HCT116 (cell line): ENCODE results near the gene TMF1. TPM values are rescaled to one million over a fixed set of nuclear protein-coding genes. Genes with fewer than 3 reads are reported as not detected.

Source experiments
- ATAC-seq: fragments of 200-7000 bp; cut with Tn5 transposase; 2 replicates; pipeline ENCODE4 v1.9.1; 2020; ENCODE audit warnings: mild to moderate bottlenecking, moderate library complexity
- BruUV-seq: library from RNA; stranded (reverse); fragments of 400-500 nt; replicated peaks from 2 replicates; lab custom pipeline; 2021; lab: Mats Ljungman, UMichigan
- CTCF ChIA-PET: fragments of 300-600 bp; sonication (Branson Sonifier 250); formaldehyde crosslinking; loops from one replicate; lab custom pipeline; 2021; ENCODE audit warnings: antibody characterized with exemption; lab: Charles Lee
- POLR2A ChIA-PET: fragments of 300-600, 350-600 bp; sonication (Branson Sonifier 250); formaldehyde crosslinking; loops from one replicate; lab custom pipeline; 2021; ENCODE audit warnings: antibody characterized with exemption; lab: Charles Lee
- RAD21 ChIA-PET, 2 experiments: fragments of 300-600 bp; sonication (Branson Sonifier 250); formaldehyde crosslinking; loops; one replicate each; lab custom pipeline; 2023; ENCODE audit warnings: low total read pairs in 2 of 2; ENCODE audit not compliant: uncharacterized antibody in 2 of 2, unreplicated experiment in 2 of 2, low non-redundant PET in 1 of 2; lab: Charles Lee
- DNase-seq: peaks from one replicate; pipeline ENCODE4 v3.0.0-alpha.2; 2010; ENCODE audit warnings: low read depth, low spot score
- H2AFZ ChIP-seq: fragments of 200-600 bp; shearing (Covaris generic), sonication (generic); 2 replicates; pipeline ENCODE4 v1.6.1; 2017; ENCODE audit warnings: low read depth, mixed run types, mixed read lengths, antibody characterized with exemption, low read length; ENCODE audit not compliant: poor library complexity, severe bottlenecking
- H3K27ac ChIP-seq: 2 replicates; pipeline ENCODE4 v1.5.1; 2012; ENCODE audit warnings: low read depth, low read length
- H3K27me3 ChIP-seq: fragments of 200-600 bp; sonication (generic); 2 replicates; pipeline ENCODE4 v1.6.1; 2016; ENCODE audit warnings: mixed run types, low read length, mixed read lengths; ENCODE audit not compliant: insufficient read depth
- H3K36me3 ChIP-seq, 2 experiments: fragments of 200-500 bp in 1 of 2; fragments of 200-600 bp in 1 of 2; sonication (Bioruptor generic) in 1 of 2; sonication (generic) in 1 of 2; 2 replicates each; pipeline versions ENCODE4 v1.5.1 to v1.6.1; 2014 to 2016; ENCODE audit warnings: low read length in 2 of 2, inconsistent platforms in 1 of 2, mixed read lengths in 1 of 2, mixed run types in 1 of 2; ENCODE audit not compliant: insufficient read depth in 2 of 2, control insufficient read depth in 1 of 2
- H3K4me1 ChIP-seq, 2 experiments: fragments of 200-600 bp in 1 of 2; sonication (generic) in 1 of 2; 2 replicates each; pipeline versions ENCODE4 v1.5.1 to v1.6.1; 2012 to 2017; ENCODE audit warnings: low read length in 2 of 2, inconsistent platforms in 1 of 2, mild to moderate bottlenecking in 1 of 2, mixed read lengths in 1 of 2, mixed run types in 1 of 2, moderate library complexity in 1 of 2; ENCODE audit not compliant: insufficient read depth in 2 of 2, control insufficient read depth in 1 of 2
- H3K4me2 ChIP-seq: fragments of 200-600 bp; sonication (generic); 2 replicates; pipeline ENCODE4 v1.6.1; 2017; ENCODE audit warnings: mixed run types, low read length, mixed read lengths
- H3K4me3 ChIP-seq, 2 experiments: fragments of 200-600 bp in 1 of 2; sonication (generic) in 1 of 2; replicated peaks in 1 of 2; 2 replicates each; pipeline ENCODE4 v1.5.1; 2011 to 2016; ENCODE audit warnings: low read length in 2 of 2, control low read depth in 1 of 2, low read depth in 1 of 2, mild to moderate bottlenecking in 1 of 2, mixed read lengths in 1 of 2, mixed run types in 1 of 2
- H3K79me2 ChIP-seq: fragments of 200-600 bp; sonication (generic); 2 replicates; pipeline ENCODE4 v1.6.1; 2017; ENCODE audit warnings: mild to moderate bottlenecking, mixed run types, low read length, moderate library complexity, mixed read lengths; ENCODE audit not compliant: insufficient read depth
- H3K9ac ChIP-seq: fragments of 200-600 bp; sonication (generic); 2 replicates; pipeline ENCODE4 v1.6.1; 2016; ENCODE audit warnings: low read length, mixed read lengths
- H3K9me2 ChIP-seq: fragments of 200-600 bp; sonication (generic), shearing (Covaris generic); 2 replicates; pipeline ENCODE4 v1.6.1; 2017; ENCODE audit warnings: mixed run types, mild to moderate bottlenecking, moderate library complexity; ENCODE audit not compliant: insufficient read depth
- H3K9me3 ChIP-seq, 2 experiments: fragments of 200-500 bp in 1 of 2; fragments of 200-600 bp in 1 of 2; sonication (Bioruptor generic) in 1 of 2; sonication (generic) in 1 of 2; 2 replicates each; pipeline ENCODE4 v1.6.1; 2014 to 2017; ENCODE audit warnings: low read length in 2 of 2, mixed read lengths in 2 of 2, inconsistent platforms in 1 of 2, low read depth in 1 of 2, mild to moderate bottlenecking in 1 of 2, mixed run types in 1 of 2, moderate library complexity in 1 of 2; ENCODE audit not compliant: control insufficient read depth in 1 of 2, insufficient read depth in 1 of 2
- H4K20me1 ChIP-seq: fragments of 200-600 bp; sonication (generic), shearing (Covaris generic); 2 replicates; pipeline ENCODE4 v1.6.1; 2017; ENCODE audit warnings: mixed run types, mild to moderate bottlenecking, moderate library complexity; ENCODE audit not compliant: insufficient read depth
- CBX3 ChIP-seq: IDR thresholded peaks from 2 replicates; pipeline ENCODE4 v1.6.1; 2012; ENCODE audit warnings: low read depth
- CEBPB ChIP-seq: IDR thresholded peaks from 2 replicates; pipeline ENCODE4 v1.6.1; 2012; ENCODE audit warnings: low read depth
- EGR1 ChIP-seq: IDR thresholded peaks from 2 replicates; pipeline ENCODE4 v1.6.1; 2012; ENCODE audit warnings: low read depth
- ELF1 ChIP-seq: IDR thresholded peaks from 2 replicates; pipeline ENCODE4 v1.6.1; 2012; ENCODE audit warnings: low read depth, borderline replicate concordance
- EZH2 ChIP-seq: fragments of 200-600 bp; sonication (generic); IDR thresholded peaks from 2 replicates; pipeline ENCODE4 v1.6.1; 2017; ENCODE audit warnings: antibody characterized with exemption, mixed run types
- EZH2phosphoT487 ChIP-seq: fragments of 200-600 bp; IDR thresholded peaks from 2 replicates; pipeline ENCODE4 v1.6.1; 2018; ENCODE audit warnings: antibody characterized with exemption, borderline replicate concordance
- FOSL1 ChIP-seq: IDR thresholded peaks from 2 replicates; pipeline ENCODE4 v1.6.1; 2012; ENCODE audit warnings: low read depth
- JUND ChIP-seq: IDR thresholded peaks from 2 replicates; pipeline ENCODE4 v1.6.1; 2012
- POLR2A ChIP-seq: IDR thresholded peaks from 2 replicates; pipeline ENCODE4 v1.7.0; 2011; ENCODE audit warnings: borderline replicate concordance; ENCODE audit not compliant: insufficient read depth, insufficient read length; ENCODE audit errors: extremely low read depth
- RAD21 ChIP-seq: IDR thresholded peaks from 2 replicates; pipeline ENCODE4 v1.6.1; 2012; ENCODE audit warnings: low read depth, mild to moderate bottlenecking
- SIN3A ChIP-seq: IDR thresholded peaks from 2 replicates; pipeline ENCODE4 v1.6.1; 2012; ENCODE audit warnings: low read depth
- SP1 ChIP-seq: IDR thresholded peaks from 2 replicates; pipeline ENCODE4 v1.6.1; 2012; ENCODE audit warnings: low read depth
- TCF7L2 ChIP-seq: IDR thresholded peaks from 2 replicates; pipeline ENCODE4 v1.7.0; 2011; ENCODE audit warnings: borderline replicate concordance, inconsistent platforms; ENCODE audit not compliant: insufficient read depth, insufficient read length; ENCODE audit errors: extremely low read depth
- YY1 ChIP-seq: IDR thresholded peaks from 2 replicates; pipeline ENCODE4 v1.6.1; 2011; ENCODE audit warnings: low read length, low read depth, moderate library complexity, mild to moderate bottlenecking; ENCODE audit not compliant: insufficient replicate concordance; ENCODE audit errors: extremely low read depth
- ZFX ChIP-seq: fragments of 450-650 bp; IDR thresholded peaks from 2 replicates; pipeline ENCODE4 v1.6.1; 2017
- intact Hi-C: fragments of 100-400 bp; cut with micrococcal nuclease; formaldehyde crosslinking; loops from 2 replicates; pipeline ENCODE4 v1.10.0; 2022
- total RNA-seq: library from RNA; stranded (reverse); gene quantifications from one replicate; pipeline ENCODE4 v1.2.1, GENCODE V29; 2021; ENCODE audit not compliant: unreplicated experiment
- TF ChIP-seq, protein P1 (sequence below): IDR thresholded peaks from 2 replicates; pipeline ENCODE4 v1.6.1; 2012
- TF ChIP-seq, protein P2 (sequence below), 3 experiments: fragments of 200-600 bp in 1 of 3; sonication (generic) in 1 of 3; IDR thresholded peaks in 2 of 3; conservative IDR thresholded peaks in 1 of 3; 2 replicates each; pipeline ENCODE4 v1.5.1; 2012 to 2017; ENCODE audit warnings: low read depth in 2 of 3, low read length in 2 of 3, antibody characterized with exemption in 1 of 3, borderline replicate concordance in 1 of 3, control low read depth in 1 of 3, mild to moderate bottlenecking in 1 of 3, mixed read lengths in 1 of 3, mixed run types in 1 of 3, moderate library complexity in 1 of 3; ENCODE audit not compliant: insufficient read depth in 1 of 3
- TF ChIP-seq, protein P3 (sequence below): IDR thresholded peaks from 2 replicates; pipeline ENCODE4 v1.6.1; 2012

Gene TMF1
- total RNA-seq, 1 experiment from 2014 or later: 27.3 TPM

DNA sequence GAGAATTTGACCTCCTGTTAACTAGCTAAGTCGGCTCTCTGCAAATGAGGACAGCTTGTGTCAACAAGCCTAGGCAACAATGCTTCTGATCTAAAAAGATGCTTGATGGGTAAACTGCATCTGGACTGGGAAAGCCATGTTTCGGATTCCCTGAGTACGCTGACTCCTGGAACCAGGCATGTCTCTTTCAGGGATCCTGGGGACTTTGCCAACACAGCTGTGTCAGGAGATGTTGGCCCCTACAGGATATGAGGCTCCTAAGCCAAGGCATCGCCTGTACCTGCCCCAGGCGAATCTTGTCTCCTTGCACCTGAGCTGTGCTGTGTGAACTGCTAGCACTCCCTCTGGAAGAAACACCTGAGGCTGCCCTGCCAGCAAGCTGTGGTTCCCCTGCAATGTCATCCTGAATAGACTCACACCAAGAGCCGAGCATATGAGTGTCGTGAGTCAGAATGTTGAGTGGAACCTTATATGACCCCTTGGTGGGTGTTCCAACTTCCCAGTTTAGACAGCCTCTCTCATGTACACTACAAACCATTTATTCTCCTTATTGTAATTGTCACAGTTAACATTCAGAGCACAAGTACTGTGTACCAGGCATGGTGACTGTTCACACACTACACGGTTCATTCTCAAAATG is 55.7 kb downstream of the TMF1 start:
- Histone ChIP-seq H3K4me3 (no peak overlapping the region), H3K79me2 (no peaks in the 10 kb centered on the region), H3K9ac (no peak overlapping the region), H3K4me2 (no peak overlapping the region), H3K4me1 (no peaks in the 10 kb centered on the region), H4K20me1 (no peaks in the 10 kb centered on the region), H3K27ac (no peak overlapping the region), H3K9me2 (no peaks in the 10 kb centered on the region), H2AFZ (no peak overlapping the region), H3K36me3 (peaks cover 2 to 5% of the 10 kb centered on the region in 2 experiments; a peak in 2 of 4 replicates), H3K9me3 (no peaks in the 10 kb centered on the region), H3K27me3 (no peaks in the 10 kb centered on the region)
- POLR2A ChIA-PET: no interaction called here
- RAD21 ChIA-PET: no interaction called here
- DNase-seq (no peak), ATAC-seq (no peak)
- TF ChIP-seq POLR2A: no peak
- no peak for TF ChIP-seq CBX3
- no peak for TF ChIP-seq FOSL1
- TF ChIP-seq TCF7L2: no peak
- TF ChIP-seq, protein P1, sequence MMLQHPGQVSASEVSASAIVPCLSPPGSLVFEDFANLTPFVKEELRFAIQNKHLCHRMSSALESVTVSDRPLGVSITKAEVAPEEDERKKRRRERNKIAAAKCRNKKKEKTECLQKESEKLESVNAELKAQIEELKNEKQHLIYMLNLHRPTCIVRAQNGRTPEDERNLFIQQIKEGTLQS: no peak
- TF ChIP-seq SP1: no peak
- TF ChIP-seq, protein P2, sequence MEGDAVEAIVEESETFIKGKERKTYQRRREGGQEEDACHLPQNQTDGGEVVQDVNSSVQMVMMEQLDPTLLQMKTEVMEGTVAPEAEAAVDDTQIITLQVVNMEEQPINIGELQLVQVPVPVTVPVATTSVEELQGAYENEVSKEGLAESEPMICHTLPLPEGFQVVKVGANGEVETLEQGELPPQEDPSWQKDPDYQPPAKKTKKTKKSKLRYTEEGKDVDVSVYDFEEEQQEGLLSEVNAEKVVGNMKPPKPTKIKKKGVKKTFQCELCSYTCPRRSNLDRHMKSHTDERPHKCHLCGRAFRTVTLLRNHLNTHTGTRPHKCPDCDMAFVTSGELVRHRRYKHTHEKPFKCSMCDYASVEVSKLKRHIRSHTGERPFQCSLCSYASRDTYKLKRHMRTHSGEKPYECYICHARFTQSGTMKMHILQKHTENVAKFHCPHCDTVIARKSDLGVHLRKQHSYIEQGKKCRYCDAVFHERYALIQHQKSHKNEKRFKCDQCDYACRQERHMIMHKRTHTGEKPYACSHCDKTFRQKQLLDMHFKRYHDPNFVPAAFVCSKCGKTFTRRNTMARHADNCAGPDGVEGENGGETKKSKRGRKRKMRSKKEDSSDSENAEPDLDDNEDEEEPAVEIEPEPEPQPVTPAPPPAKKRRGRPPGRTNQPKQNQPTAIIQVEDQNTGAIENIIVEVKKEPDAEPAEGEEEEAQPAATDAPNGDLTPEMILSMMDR (IDR thresholded peaks at IDR 0.05 in 2 of 3, conservative IDR thresholded peaks at IDR 0.05 in 1 of 3; ENCODE audit: borderline replicate concordance in 1 of 3, insufficient read depth in 1 of 3, low read depth in 2 of 3, low read length in 2 of 3): no peak
- TF ChIP-seq, protein P3, sequence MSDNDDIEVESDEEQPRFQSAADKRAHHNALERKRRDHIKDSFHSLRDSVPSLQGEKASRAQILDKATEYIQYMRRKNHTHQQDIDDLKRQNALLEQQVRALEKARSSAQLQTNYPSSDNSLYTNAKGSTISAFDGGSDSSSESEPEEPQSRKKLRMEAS: no peak
- no peak for TF ChIP-seq EZH2phosphoT487
- TF ChIP-seq EZH2: no peak
- TF ChIP-seq ELF1: no peak
- TF ChIP-seq RAD21: no peak
- no peak for TF ChIP-seq EGR1
- no peak for TF ChIP-seq CEBPB
- TF ChIP-seq YY1: no peak
- TF ChIP-seq ZFX: no peak
- no peak for TF ChIP-seq JUND
- TF ChIP-seq SIN3A: no peak
- CTCF ChIA-PET: no interaction called here
- BruUV-seq: no TSS peak
- intact Hi-C loops: no loop called here
